Upper lobe of right lung (tissue), 1 donor: ENCODE measurements around the gene ARHGAP5. TPM values are rescaled to one million over a fixed set of nuclear protein-coding genes. Genes with fewer than 3 reads are reported as not detected.

Experiments used
- ATAC-seq: fragments of 200-7000 bp; cut with Tn5 transposase; one replicate; pipeline ENCODE4 v1.9.1; 2020; ENCODE audit warnings: mild to moderate bottlenecking, moderate library complexity
- DNase-seq: peaks from one replicate; pipeline ENCODE4 v3.0.0-alpha.2; 2020
- H3K27ac ChIP-seq: fragments of 200-600 bp; one replicate; pipeline ENCODE4 v1.8.0; 2022
- H3K27me3 ChIP-seq: fragments of 200-600 bp; one replicate; pipeline ENCODE4 v1.8.0; 2022; ENCODE audit warnings: mild to moderate bottlenecking
- H3K36me3 ChIP-seq: fragments of 200-600 bp; one replicate; pipeline ENCODE4 v1.8.0; 2022
- H3K4me1 ChIP-seq: fragments of 200-600 bp; one replicate; pipeline ENCODE4 v1.8.0; 2022
- H3K4me3 ChIP-seq: fragments of 200-600 bp; one replicate; pipeline ENCODE4 v1.8.0; 2022; ENCODE audit warnings: mild to moderate bottlenecking
- H3K9me3 ChIP-seq: fragments of 200-600 bp; one replicate; pipeline ENCODE4 v1.8.0; 2022
- intact Hi-C: fragments of 100-400 bp; cut with DNase I; formaldehyde crosslinking; loops from one replicate; pipeline ENCODE4 v1.11.0; 2022
- total RNA-seq: library from RNA; stranded (reverse); fragmentation: NEBNext Ultra II Directional; extraction: Animal tissue kit (Norgen Biotek cat#: 25700); gene quantifications from one replicate; pipeline ENCODE4 v1.2.1, GENCODE V29; 2021
- TF ChIP-seq, protein P1 (sequence below): fragments of 200-600 bp; IDR thresholded peaks from one replicate; pipeline ENCODE4 v1.8.0; 2022; ENCODE audit warnings: antibody characterized with exemption
- donor health status: DM: no; HTN: yes; CAD: no; lungs with severe emphysema.

ARHGAP5 gene
- total RNA-seq, 1 donor from 2014 or later, result 111 TPM

GRCh38 chr14:32043624-32044023 lies 33.5 kb upstream of the ARHGAP5 start:
- TF ChIP-seq, protein P1, sequence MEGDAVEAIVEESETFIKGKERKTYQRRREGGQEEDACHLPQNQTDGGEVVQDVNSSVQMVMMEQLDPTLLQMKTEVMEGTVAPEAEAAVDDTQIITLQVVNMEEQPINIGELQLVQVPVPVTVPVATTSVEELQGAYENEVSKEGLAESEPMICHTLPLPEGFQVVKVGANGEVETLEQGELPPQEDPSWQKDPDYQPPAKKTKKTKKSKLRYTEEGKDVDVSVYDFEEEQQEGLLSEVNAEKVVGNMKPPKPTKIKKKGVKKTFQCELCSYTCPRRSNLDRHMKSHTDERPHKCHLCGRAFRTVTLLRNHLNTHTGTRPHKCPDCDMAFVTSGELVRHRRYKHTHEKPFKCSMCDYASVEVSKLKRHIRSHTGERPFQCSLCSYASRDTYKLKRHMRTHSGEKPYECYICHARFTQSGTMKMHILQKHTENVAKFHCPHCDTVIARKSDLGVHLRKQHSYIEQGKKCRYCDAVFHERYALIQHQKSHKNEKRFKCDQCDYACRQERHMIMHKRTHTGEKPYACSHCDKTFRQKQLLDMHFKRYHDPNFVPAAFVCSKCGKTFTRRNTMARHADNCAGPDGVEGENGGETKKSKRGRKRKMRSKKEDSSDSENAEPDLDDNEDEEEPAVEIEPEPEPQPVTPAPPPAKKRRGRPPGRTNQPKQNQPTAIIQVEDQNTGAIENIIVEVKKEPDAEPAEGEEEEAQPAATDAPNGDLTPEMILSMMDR, result no peak
- ATAC-seq (no peak), DNase-seq (no peak)
- no peak overlapping the region for H3K4me3 ChIP-seq
- H3K36me3 ChIP-seq, result no peaks in the 10 kb centered on the region
- no peak overlapping the region for H3K27ac ChIP-seq
- no peaks in the 10 kb centered on the region for H3K9me3 ChIP-seq
- H3K4me1 ChIP-seq, result no peaks in the 10 kb centered on the region
- H3K27me3 ChIP-seq, result no peaks in the 10 kb centered on the region
- intact Hi-C loops, result no loop called here

- Histone ChIP-seq H3K9me3 (no peaks in the 10 kb centered on the region), H3K36me3 (no peaks in the 10 kb centered on the region), H3K27me3 (no peaks in the 10 kb centered on the region), H3K4me3 (no peak overlapping the region), H3K27ac (no peak overlapping the region), H3K4me1 (no peaks in the 10 kb centered on the region)
- TF ChIP-seq, protein P1, result no peak
- no peak for DNase-seq
- intact Hi-C loops, result no loop called here
- no peak for ATAC-seq
Observed at GRCh38 chr14:32044454-32044853, 32.6 kb upstream of the ARHGAP5 start.

DNA sequence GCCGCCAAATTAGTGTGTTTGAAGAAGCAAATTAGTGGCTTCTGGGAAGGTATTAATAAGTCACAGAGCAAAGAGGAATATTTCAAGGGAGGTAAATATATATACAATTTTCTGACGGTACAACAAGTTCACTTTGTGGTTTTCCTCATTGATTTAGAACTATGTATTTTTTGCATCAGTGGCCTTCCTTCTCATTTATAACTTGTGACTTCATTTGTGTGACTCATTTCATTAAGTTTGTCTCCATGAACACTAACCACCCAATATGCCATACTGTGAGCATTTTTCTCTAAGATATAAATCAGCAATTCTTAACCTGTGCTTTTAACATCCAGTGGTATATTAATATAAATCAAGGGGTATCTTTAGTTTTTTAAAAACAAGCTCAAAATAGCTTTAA lies 29.3 kb upstream of the ARHGAP5 start:
- Histone ChIP-seq H3K36me3 (no peaks in the 10 kb centered on the region), H3K27me3 (no peaks in the 10 kb centered on the region), H3K4me1 (no peaks in the 10 kb centered on the region), H3K4me3 (no peak overlapping the region), H3K27ac (no peak overlapping the region), H3K9me3 (no peaks in the 10 kb centered on the region)
- TF ChIP-seq, protein P1, result no peak
- ATAC-seq (no peak), DNase-seq (no peak)
- intact Hi-C loops, result no loop called here

DNA sequence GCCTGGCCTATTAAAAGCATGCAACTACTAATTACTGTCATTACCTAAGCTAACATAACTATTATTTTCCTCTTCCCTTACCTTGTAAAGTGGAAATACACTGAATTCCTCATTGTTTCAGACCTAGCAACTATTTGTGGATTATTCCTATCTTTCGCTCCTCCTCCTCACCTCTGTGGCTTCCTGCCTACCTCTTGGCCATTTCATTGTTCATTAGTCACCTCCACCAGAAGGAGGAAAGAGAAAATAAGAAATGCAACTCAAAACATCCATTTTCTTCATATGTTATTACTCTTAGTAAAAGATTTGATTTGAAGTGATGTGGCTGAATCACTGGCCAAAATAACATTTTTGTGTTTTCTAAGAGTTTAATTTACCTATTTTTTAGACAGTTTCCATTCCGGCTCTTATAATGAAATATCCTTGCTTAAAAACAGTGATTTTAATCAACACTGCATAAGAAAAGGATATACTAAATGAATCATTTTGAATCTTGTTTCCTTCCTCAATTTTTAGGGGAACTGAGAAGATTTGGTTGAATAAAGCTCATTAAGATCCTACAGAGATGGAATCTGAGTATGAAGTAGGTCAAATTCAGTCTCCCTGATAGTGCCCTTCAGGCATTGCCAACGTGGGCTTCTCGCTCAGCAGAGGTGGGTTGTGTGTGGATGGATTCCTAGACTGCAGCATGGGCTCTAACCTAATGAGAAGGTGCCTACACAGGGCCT lies 27.6 kb upstream of the ARHGAP5 start:
- TF ChIP-seq, protein P1, result no peak
- H3K27me3 ChIP-seq, result no peaks in the 10 kb centered on the region
- H3K27ac ChIP-seq, result no peak overlapping the region
- H3K36me3 ChIP-seq, result no peaks in the 10 kb centered on the region
- no peak overlapping the region for H3K4me3 ChIP-seq
- DNase-seq (no peak), ATAC-seq (no peak)
- intact Hi-C loops, result no loop called here
- no peaks in the 10 kb centered on the region for H3K4me1 ChIP-seq
- H3K9me3 ChIP-seq, result no peaks in the 10 kb centered on the region

DNA sequence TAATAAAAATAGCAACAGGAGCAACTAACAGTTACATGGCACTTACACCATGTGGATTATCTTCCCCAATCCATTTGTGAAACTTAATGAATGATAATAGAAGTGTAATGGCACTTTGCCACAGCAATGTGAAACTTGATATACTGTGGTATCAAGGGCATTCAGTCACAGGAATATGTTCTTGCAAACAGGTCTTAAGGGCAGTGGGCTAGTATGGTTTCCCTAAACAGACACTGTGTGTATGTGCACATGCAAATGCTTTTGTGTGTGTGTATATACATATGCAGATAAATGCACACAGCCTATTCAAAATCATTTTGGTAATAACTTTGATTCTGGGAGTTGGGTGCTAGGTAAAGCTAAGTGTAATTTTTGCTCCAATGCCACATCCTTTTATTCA lies 26.2 kb upstream of the ARHGAP5 start:
- no peak overlapping the region for H3K27ac ChIP-seq
- H3K36me3 ChIP-seq, result no peaks in the 10 kb centered on the region
- DNase-seq (no peak), ATAC-seq (no peak)
- H3K27me3 ChIP-seq, result no peaks in the 10 kb centered on the region
- TF ChIP-seq, protein P1, result no peak
- H3K4me3 ChIP-seq, result no peak overlapping the region
- intact Hi-C loops, result no loop called here
- no peaks in the 10 kb centered on the region for H3K4me1 ChIP-seq
- H3K9me3 ChIP-seq, result no peaks in the 10 kb centered on the region

DNA sequence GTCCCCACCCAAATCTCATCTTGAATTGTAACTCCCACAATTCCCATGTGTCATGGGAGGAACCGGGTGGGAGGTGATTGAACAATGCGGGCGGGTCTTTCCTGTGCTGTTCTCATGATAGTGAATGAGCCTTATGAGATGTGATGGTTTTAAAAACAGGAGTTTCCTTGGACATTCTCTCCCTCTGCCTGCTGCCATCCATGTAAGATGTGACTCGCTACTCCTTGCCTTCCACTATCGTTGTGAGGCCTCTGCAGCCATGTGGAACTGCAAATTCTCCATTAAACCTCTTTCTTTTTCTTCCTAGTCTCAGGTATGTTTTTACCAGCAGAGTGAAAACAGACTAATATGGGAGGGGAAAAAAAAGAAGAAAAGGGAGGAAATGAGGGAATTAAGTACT lies 22.6 kb upstream of the ARHGAP5 start:
- H3K4me3 ChIP-seq, result no peak overlapping the region
- TF ChIP-seq, protein P1, result no peak
- H3K27ac ChIP-seq, result no peak overlapping the region
- no peaks in the 10 kb centered on the region for H3K36me3 ChIP-seq
- no peaks in the 10 kb centered on the region for H3K4me1 ChIP-seq
- DNase-seq (no peak), ATAC-seq (no peak)
- intact Hi-C loops, result no loop called here
- H3K27me3 ChIP-seq, result no peaks in the 10 kb centered on the region
- no peaks in the 10 kb centered on the region for H3K9me3 ChIP-seq
